Neural progenitor cell (in vitro differentiated cells): ENCODE measurements around the gene MRPS15. TPM values are rescaled to one million over a fixed set of nuclear protein-coding genes. Genes with fewer than 3 reads are reported as not detected.

Source experiments
- DNase-seq: peaks from one replicate; pipeline ENCODE4 v3.0.0-alpha.2; 2016; ENCODE audit warnings: low spot score
- H2AFZ ChIP-seq: fragments of 200-600 bp; sonication (generic); replicated peaks from 2 replicates; pipeline ENCODE4 v1.6.1; 2016; ENCODE audit warnings: antibody characterized with exemption
- H3F3A ChIP-seq: fragments of 200-600 bp; sonication (generic); 2 replicates; pipeline ENCODE4 v1.6.1; 2016; ENCODE audit warnings: antibody characterized with exemption, low read depth
- H3K27ac ChIP-seq: fragments of 200-600 bp; sonication (generic); 2 replicates; pipeline ENCODE4 v1.5.1; 2016; ENCODE audit warnings: mild to moderate bottlenecking
- H3K27me3 ChIP-seq: fragments of 200-600 bp; sonication (generic); 2 replicates; pipeline ENCODE4 v1.6.1; 2016; ENCODE audit warnings: mild to moderate bottlenecking, moderate library complexity
- H3K36me3 ChIP-seq: fragments of 200-600 bp; sonication (generic); 2 replicates; pipeline ENCODE4 v1.5.1; 2016
- H3K4me1 ChIP-seq: fragments of 200-600 bp; sonication (generic); 2 replicates; pipeline ENCODE4 v1.6.1; 2016; ENCODE audit warnings: mixed run types
- H3K4me2 ChIP-seq: fragments of 200-600 bp; sonication (generic); 2 replicates; pipeline ENCODE4 v1.6.1; 2016
- H3K4me3 ChIP-seq: fragments of 200-600 bp; sonication (generic); 2 replicates; pipeline ENCODE4 v1.5.1; 2016
- H3K79me2 ChIP-seq: fragments of 200-600 bp; sonication (generic); 2 replicates; pipeline ENCODE4 v1.6.1; 2016; ENCODE audit warnings: low read depth
- H3K9ac ChIP-seq: fragments of 200-600 bp; sonication (generic); 2 replicates; pipeline ENCODE4 v1.6.1; 2016
- H3K9me3 ChIP-seq: fragments of 200-600 bp; sonication (generic); 2 replicates; pipeline ENCODE4 v1.5.1; 2016; ENCODE audit warnings: low read depth
- H4K20me1 ChIP-seq: fragments of 200-600 bp; sonication (generic); 2 replicates; pipeline ENCODE4 v1.6.1; 2016; ENCODE audit warnings: low read depth
- H3K27ac Mint-ChIP-seq: 3 replicates; pipeline ENCODE4 v1.8.0; 2021; ENCODE audit warnings: mixed read lengths
- H3K27me3 Mint-ChIP-seq: 2 replicates; pipeline ENCODE4 v1.8.0; 2022; ENCODE audit warnings: low read depth, mild to moderate bottlenecking, inconsistent platforms, moderate library complexity, mixed read lengths; ENCODE audit not compliant: insufficient read depth
- H3K36me3 Mint-ChIP-seq: 3 replicates; pipeline ENCODE4 v1.8.0; 2021; ENCODE audit warnings: mixed read lengths
- H3K4me1 Mint-ChIP-seq: 3 replicates; pipeline ENCODE4 v1.8.0; 2021; ENCODE audit warnings: mixed read lengths
- H3K4me3 Mint-ChIP-seq: 3 replicates; pipeline ENCODE4 v1.8.0; 2021; ENCODE audit warnings: mild to moderate bottlenecking, moderate library complexity, mixed read lengths
- H3K9me3 Mint-ChIP-seq: 3 replicates; pipeline ENCODE4 v1.8.0; 2020; ENCODE audit warnings: mixed read lengths
- EZH2 ChIP-seq: fragments of 200-600 bp; sonication (generic); IDR thresholded peaks from 2 replicates; pipeline ENCODE4 v1.6.1; 2017; ENCODE audit warnings: antibody characterized with exemption, mild to moderate bottlenecking, moderate library complexity
- EZH2phosphoT487 ChIP-seq: fragments of 200-600 bp; sonication (generic); IDR thresholded peaks from 2 replicates; pipeline ENCODE4 v1.6.1; 2017; ENCODE audit warnings: antibody characterized with exemption
- total RNA-seq: library from RNA; depleted of rRNA; stranded (reverse); fragments of >200 nt; gene quantifications from 2 replicates; pipeline ENCODE4 v1.2.3, GENCODE V29; 2015; ENCODE audit warnings: low replicate concordance
- TF ChIP-seq, protein P1 (sequence below): fragments of 200-600 bp; sonication (generic); IDR thresholded peaks from 2 replicates; pipeline ENCODE4 v1.5.1; 2017; ENCODE audit warnings: antibody characterized with exemption, mild to moderate bottlenecking

Gene MRPS15
- total RNA-seq, 1 donor from 2014 or later = 109 TPM

GRCh38 chr1:36438715-36439114 lies 25.5 kb downstream of the MRPS15 start:
- peaks cover 11% of the 10 kb centered on the region for H3K4me1 Mint-ChIP-seq
- Histone ChIP-seq H4K20me1 (no peaks in the 10 kb centered on the region), H3K27me3 (no peaks in the 10 kb centered on the region), H3K4me3 (no peak overlapping the region), H3F3A (peaks cover 6% of the 10 kb centered on the region), H3K36me3 (no peaks in the 10 kb centered on the region), H2AFZ (no peak overlapping the region), H3K27ac (no peak overlapping the region), H3K4me2 (no peak overlapping the region), H3K9me3 (no peaks in the 10 kb centered on the region), H3K9ac (no peak overlapping the region), H3K79me2 (no peaks in the 10 kb centered on the region), H3K4me1 (no peaks in the 10 kb centered on the region)
- H3K27ac Mint-ChIP-seq = no peak overlapping the region
- no peak overlapping the region for H3K4me3 Mint-ChIP-seq
- H3K36me3 Mint-ChIP-seq = peaks cover 9% of the 10 kb centered on the region
- H3K9me3 Mint-ChIP-seq = no peaks in the 10 kb centered on the region
- DNase-seq = no peak
- TF ChIP-seq EZH2 = no peak
- TF ChIP-seq, protein P1, sequence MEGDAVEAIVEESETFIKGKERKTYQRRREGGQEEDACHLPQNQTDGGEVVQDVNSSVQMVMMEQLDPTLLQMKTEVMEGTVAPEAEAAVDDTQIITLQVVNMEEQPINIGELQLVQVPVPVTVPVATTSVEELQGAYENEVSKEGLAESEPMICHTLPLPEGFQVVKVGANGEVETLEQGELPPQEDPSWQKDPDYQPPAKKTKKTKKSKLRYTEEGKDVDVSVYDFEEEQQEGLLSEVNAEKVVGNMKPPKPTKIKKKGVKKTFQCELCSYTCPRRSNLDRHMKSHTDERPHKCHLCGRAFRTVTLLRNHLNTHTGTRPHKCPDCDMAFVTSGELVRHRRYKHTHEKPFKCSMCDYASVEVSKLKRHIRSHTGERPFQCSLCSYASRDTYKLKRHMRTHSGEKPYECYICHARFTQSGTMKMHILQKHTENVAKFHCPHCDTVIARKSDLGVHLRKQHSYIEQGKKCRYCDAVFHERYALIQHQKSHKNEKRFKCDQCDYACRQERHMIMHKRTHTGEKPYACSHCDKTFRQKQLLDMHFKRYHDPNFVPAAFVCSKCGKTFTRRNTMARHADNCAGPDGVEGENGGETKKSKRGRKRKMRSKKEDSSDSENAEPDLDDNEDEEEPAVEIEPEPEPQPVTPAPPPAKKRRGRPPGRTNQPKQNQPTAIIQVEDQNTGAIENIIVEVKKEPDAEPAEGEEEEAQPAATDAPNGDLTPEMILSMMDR = no peak
- H3K27me3 Mint-ChIP-seq = no peaks in the 10 kb centered on the region

DNA sequence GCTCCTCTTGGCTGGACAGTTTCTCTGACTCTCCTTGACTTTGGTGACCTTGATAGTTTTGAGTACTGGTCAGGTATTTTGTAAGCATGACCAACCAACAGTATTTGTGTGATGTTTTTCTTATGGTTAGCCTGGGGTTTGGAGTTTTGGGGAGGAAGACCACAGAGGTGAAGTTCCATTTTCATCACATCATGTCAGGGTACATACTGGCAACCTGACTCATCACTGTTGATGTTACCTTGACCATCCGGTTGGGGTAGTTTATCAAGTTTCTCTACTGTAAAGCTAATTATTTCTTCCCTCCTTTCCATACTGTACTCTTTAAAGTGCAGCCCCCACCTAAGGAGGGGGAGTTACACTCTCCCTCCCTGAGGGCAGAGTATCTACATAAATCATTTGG lies 27.4 kb downstream of the MRPS15 start:
- Histone ChIP-seq H3K36me3 (no peaks in the 10 kb centered on the region), H3K9me3 (no peaks in the 10 kb centered on the region), H4K20me1 (no peaks in the 10 kb centered on the region), H3K79me2 (no peaks in the 10 kb centered on the region), H3K27me3 (no peaks in the 10 kb centered on the region), H3K4me3 (no peak overlapping the region), H3K4me2 (no peak overlapping the region), H3K9ac (no peak overlapping the region), H3K27ac (no peak overlapping the region), H3K4me1 (no peaks in the 10 kb centered on the region), H3F3A (peaks cover 5% of the 10 kb centered on the region), H2AFZ (no peak overlapping the region)
- H3K27ac Mint-ChIP-seq = no peak overlapping the region
- no peaks in the 10 kb centered on the region for H3K27me3 Mint-ChIP-seq
- no peak overlapping the region for H3K4me3 Mint-ChIP-seq
- peaks cover 11% of the 10 kb centered on the region for H3K4me1 Mint-ChIP-seq
- no peaks in the 10 kb centered on the region for H3K9me3 Mint-ChIP-seq
- TF ChIP-seq, protein P1 = no peak
- TF ChIP-seq EZH2phosphoT487 = no peak
- no peak for TF ChIP-seq EZH2
- DNase-seq = no peak
- H3K36me3 Mint-ChIP-seq = peaks cover 12% of the 10 kb centered on the region

GRCh38 chr1:36433102-36433501 lies 31.1 kb downstream of the MRPS15 start:
- Histone ChIP-seq H3K27ac (no peak overlapping the region), H2AFZ (no peak overlapping the region), H3K9me3 (no peaks in the 10 kb centered on the region), H3K79me2 (no peaks in the 10 kb centered on the region), H3K36me3 (no peaks in the 10 kb centered on the region), H3K4me3 (no peak overlapping the region), H3K4me1 (no peaks in the 10 kb centered on the region), H3K9ac (no peak overlapping the region), H3F3A (no peaks in the 10 kb centered on the region), H3K4me2 (no peak overlapping the region), H3K27me3 (no peaks in the 10 kb centered on the region), H4K20me1 (no peaks in the 10 kb centered on the region)
- Mint-ChIP-seq H3K9me3 (no peaks in the 10 kb centered on the region), H3K4me3 (no peak overlapping the region), H3K27me3 (peaks cover 3% of the 10 kb centered on the region), H3K27ac (no peak overlapping the region), H3K36me3 (peaks cover 19% of the 10 kb centered on the region), H3K4me1 (no peaks in the 10 kb centered on the region)
- TF ChIP-seq EZH2phosphoT487 (no peak), EZH2 (no peak)
- TF ChIP-seq, protein P1 = no peak
- DNase-seq = no peak
